Right ventricle myocardium superior (tissue), 1 donor: ENCODE measurements around the gene FBXL17. TPM values are rescaled to one million over a fixed set of nuclear protein-coding genes. Genes with fewer than 3 reads are reported as not detected.
A peak's percentile ranks its signal among the peaks of the same experiment; 100 is the strongest.

Experiments
- ATAC-seq: fragments of 200-7000 bp; cut with Tn5 transposase; one replicate; pipeline ENCODE4 v1.9.1; 2020; ENCODE audit warnings: mild to moderate bottlenecking; ENCODE audit not compliant: poor library complexity
- DNase-seq: peaks from one replicate; pipeline ENCODE4 v3.0.0-alpha.2; 2020
- intact Hi-C: fragments of 100-400 bp; cut with DNase I; formaldehyde crosslinking; loops from one replicate; pipeline ENCODE4 v1.11.2; 2022
- total RNA-seq: library from RNA; stranded (reverse); fragmentation: NEBNext Ultra II Directional; extraction: Animal tissue kit (Norgen Biotek cat#: 25700); gene quantifications from one replicate; pipeline ENCODE4 v1.2.1, GENCODE V29; 2021
- donor health status: DM: no; HTN: yes; CAD: no; lungs with severe emphysema.

FBXL17 gene
- total RNA-seq, 1 donor from 2014 or later, result 44.0 TPM

GRCh38 chr5:108264533-108264932 lies 117.4 kb downstream of the FBXL17 start:
- intact Hi-C loops, result loop anchor here (10.0 kb wide), 1 partner anchor 90 kb away; no protein-coding TSS in a partner anchor
- ATAC-seq, result no peak
- no peak for DNase-seq

GRCh38 chr5:108263338-108263737 lies 118.6 kb downstream of the FBXL17 start:
- DNase-seq, result no peak
- no peak for ATAC-seq
- intact Hi-C loops, result loop anchor here (10.0 kb wide), 1 partner anchor 91 kb away; no protein-coding TSS in a partner anchor

GRCh38 chr5:108260858-108261170 lies 121.1 kb downstream of the FBXL17 start:
- no peak for DNase-seq
- no peak for ATAC-seq
- intact Hi-C loops, result loop anchor here (10.0 kb wide), 1 partner anchor 94 kb away; no protein-coding TSS in a partner anchor

GRCh38 chr5:108260117-108260857 lies 121.6 kb downstream of the FBXL17 start:
- DNase-seq (peak; percentile 52), ATAC-seq (peak; percentile 95)
- intact Hi-C loops, result loop anchor here (10.0 kb wide), 1 partner anchor 95 kb away; no protein-coding TSS in a partner anchor

GRCh38 chr5:108259306-108259705 lies 122.6 kb downstream of the FBXL17 start:
- intact Hi-C loops, result no loop called here
- DNase-seq (no peak), ATAC-seq (peak; percentile 76)

GRCh38 chr5:108257996-108258395 lies 123.9 kb downstream of the FBXL17 start:
- DNase-seq (no peak), ATAC-seq (no peak)
- intact Hi-C loops, result no loop called here

GRCh38 chr5:108255468-108255867 lies 126.4 kb downstream of the FBXL17 start:
- DNase-seq (no peak), ATAC-seq (no peak)
- intact Hi-C loops, result no loop called here

GRCh38 chr5:108251350-108251749 lies 130.5 kb downstream of the FBXL17 start:
- no peak for DNase-seq
- intact Hi-C loops, result no loop called here
- ATAC-seq, result peak; percentile 30

GRCh38 chr5:108249785-108250426 lies 132.0 kb downstream of the FBXL17 start:
- peak; percentile 53 for ATAC-seq
- intact Hi-C loops, result no loop called here

GRCh38 chr5:108249095-108249784 lies 132.7 kb downstream of the FBXL17 start:
- DNase-seq, result no peak
- intact Hi-C loops, result no loop called here
- peak; percentile 72 for ATAC-seq

More at GRCh38 chr5:108249785-108250426, 132.0 kb downstream of the FBXL17 start:
- no peak for DNase-seq

- DNase-seq (no peak), ATAC-seq (no peak)
- intact Hi-C loops, result no loop called here
Observed at GRCh38 chr5:108238936-108239887, 142.7 kb downstream of the FBXL17 start.

- no peak for ATAC-seq
- intact Hi-C loops, result no loop called here
- DNase-seq, result no peak
Observed at GRCh38 chr5:108238461-108238860, 143.4 kb downstream of the FBXL17 start.

- DNase-seq (no peak), ATAC-seq (no peak)
- intact Hi-C loops, result no loop called here
Observed at GRCh38 chr5:108233617-108234155, 148.2 kb downstream of the FBXL17 start.

- intact Hi-C loops, result no loop called here
- no peak for DNase-seq
- no peak for ATAC-seq
Observed at GRCh38 chr5:108232805-108233204, 149.1 kb downstream of the FBXL17 start.

- ATAC-seq (no peak), DNase-seq (no peak)
- intact Hi-C loops, result no loop called here
Observed at GRCh38 chr5:108222011-108222410, 159.9 kb downstream of the FBXL17 start.

GRCh38 chr5:108220834-108221233 lies 161.1 kb downstream of the FBXL17 start:
- DNase-seq (no peak), ATAC-seq (peak; percentile 18)
- intact Hi-C loops, result no loop called here

GRCh38 chr5:108216890-108217289 lies 165.0 kb downstream of the FBXL17 start:
- ATAC-seq (no peak), DNase-seq (no peak)
- intact Hi-C loops, result no loop called here

- no peak for ATAC-seq
- intact Hi-C loops, result no loop called here
- DNase-seq, result no peak
Observed at GRCh38 chr5:108214857-108215256, 167.0 kb downstream of the FBXL17 start.
